Cardiac muscle cell (in vitro differentiated cells and primary cell): ENCODE measurements around the gene SLC12A7. TPM values are rescaled to one million over a fixed set of nuclear protein-coding genes. Genes with fewer than 3 reads are reported as not detected.

Experiments used
- DNase-seq, 2 donors: peaks; one replicate each; pipeline versions ENCODE4 v3.0.0 to v3.0.0-alpha.2; 2010 to 2017; ENCODE audit warnings: low read depth in 1 of 2, low spot score in 1 of 2
- H3K27ac ChIP-seq: fragments of 200-600 bp; sonication (generic); 2 replicates; pipeline ENCODE4 v1.5.1; 2016
- H3K27me3 ChIP-seq: fragments of 200-600 bp; sonication (generic); 2 replicates; pipeline ENCODE4 v1.6.0; 2016; ENCODE audit warnings: control low read depth
- H3K36me3 ChIP-seq: fragments of 200-600 bp; sonication (generic); 2 replicates; pipeline ENCODE4 v1.5.1; 2016; ENCODE audit warnings: control low read depth
- H3K4me1 ChIP-seq: fragments of 200-600 bp; sonication (generic); 2 replicates; pipeline ENCODE4 v1.8.1; 2017; ENCODE audit warnings: low read depth, mild to moderate bottlenecking, mixed run types
- H3K4me3 ChIP-seq: fragments of 200-600 bp; sonication (generic); 2 replicates; pipeline ENCODE4 v1.5.1; 2016; ENCODE audit warnings: mild to moderate bottlenecking
- H3K9me3 ChIP-seq: fragments of 200-600 bp; sonication (generic); 2 replicates; pipeline ENCODE4 v1.5.1; 2017; ENCODE audit warnings: low read depth, mild to moderate bottlenecking, control low read depth
- CTCF ChIP-seq: IDR thresholded peaks from 2 replicates; pipeline ENCODE4 v1.5.1; 2012; ENCODE audit warnings: low read depth, mild to moderate bottlenecking, low read length
- polyA plus RNA-seq: library from polyadenylated mRNA; unstranded; fragments of >200 nt; fragmentation: Nextera tagmentation; extraction: Ambion mirVana; gene quantifications from 2 replicates; pipeline ENCODE4 v1.2.1, GENCODE V29; 2016
- total RNA-seq: library from RNA; depleted of rRNA; stranded (reverse); fragments of >200 nt; gene quantifications from 2 replicates; pipeline ENCODE4 v1.2.3, GENCODE V29; 2016

SLC12A7 gene
- total and polyA plus RNA-seq, 2 experiments from 2014 or later = 14.1 to 29.9 TPM

- H3K27ac ChIP-seq = no peak overlapping the region
- no peaks in the 10 kb centered on the region for H3K27me3 ChIP-seq
- TF ChIP-seq CTCF = no peak
- H3K9me3 ChIP-seq = no peaks in the 10 kb centered on the region
- no peak overlapping the region for H3K4me3 ChIP-seq
- no peaks in the 10 kb centered on the region for H3K36me3 ChIP-seq
- no peak for DNase-seq
- peaks cover 6% of the 10 kb centered on the region for H3K4me1 ChIP-seq
Measured at GRCh38 chr5:1017056-1017455, 94.8 kb downstream of the SLC12A7 start.

- DNase-seq = no peak
- Histone ChIP-seq H3K4me1 (peaks cover 2% of the 10 kb centered on the region), H3K36me3 (no peaks in the 10 kb centered on the region), H3K9me3 (no peaks in the 10 kb centered on the region), H3K27ac (no peak overlapping the region), H3K27me3 (no peaks in the 10 kb centered on the region), H3K4me3 (no peak overlapping the region)
- no peak for TF ChIP-seq CTCF
Measured at GRCh38 chr5:1016476-1016875, 95.4 kb downstream of the SLC12A7 start.

GRCh38 chr5:1016036-1016435, 95.8 kb downstream of the SLC12A7 start:
- no peak overlapping the region for H3K27ac ChIP-seq
- DNase-seq = no peak
- H3K36me3 ChIP-seq = no peaks in the 10 kb centered on the region
- TF ChIP-seq CTCF = no peak
- H3K4me1 ChIP-seq = no peaks in the 10 kb centered on the region
- no peaks in the 10 kb centered on the region for H3K9me3 ChIP-seq
- H3K27me3 ChIP-seq = peaks cover 3% of the 10 kb centered on the region
- no peak overlapping the region for H3K4me3 ChIP-seq

GRCh38 chr5:1015507-1015906, 96.4 kb downstream of the SLC12A7 start:
- Histone ChIP-seq H3K27ac (no peak overlapping the region), H3K4me1 (no peaks in the 10 kb centered on the region), H3K9me3 (no peaks in the 10 kb centered on the region), H3K27me3 (peaks cover 7% of the 10 kb centered on the region), H3K36me3 (no peaks in the 10 kb centered on the region), H3K4me3 (no peak overlapping the region)
- no peak for DNase-seq
- TF ChIP-seq CTCF = no peak

GRCh38 chr5:1014781-1015221, 97.1 kb downstream of the SLC12A7 start:
- H3K4me1 ChIP-seq = no peaks in the 10 kb centered on the region
- H3K27me3 ChIP-seq = peaks cover 14% of the 10 kb centered on the region
- H3K9me3 ChIP-seq = no peaks in the 10 kb centered on the region
- H3K4me3 ChIP-seq = no peak overlapping the region
- DNase-seq = no peak
- TF ChIP-seq CTCF = no peak
- H3K27ac ChIP-seq = no peak overlapping the region
- no peaks in the 10 kb centered on the region for H3K36me3 ChIP-seq

- Histone ChIP-seq H3K9me3 (no peaks in the 10 kb centered on the region), H3K4me3 (no peak overlapping the region), H3K4me1 (peaks cover under 1% of the 10 kb centered on the region), H3K36me3 (no peaks in the 10 kb centered on the region), H3K27ac (no peak overlapping the region), H3K27me3 (peaks cover 19% of the 10 kb centered on the region)
- DNase-seq = no peak
- no peak for TF ChIP-seq CTCF
Measured at GRCh38 chr5:1014346-1014745, 97.5 kb downstream of the SLC12A7 start.
